Activated naive CD4-positive, alpha-beta T cell treated with Interleukin-2 at 50 U/mL for 16 hours (primary cell): ENCODE measurements around the gene CEP55.
"Not testable (repeated sequence)": the region's sequence is repeated elsewhere in the genome, so short reads cannot be mapped to it uniquely, and the experiment has no call there.

ENCODE experiments used
- DNase-seq: peaks from one replicate; pipeline ENCODE4 v3.0.0-alpha.2; 2020

Gene CEP55

DNA sequence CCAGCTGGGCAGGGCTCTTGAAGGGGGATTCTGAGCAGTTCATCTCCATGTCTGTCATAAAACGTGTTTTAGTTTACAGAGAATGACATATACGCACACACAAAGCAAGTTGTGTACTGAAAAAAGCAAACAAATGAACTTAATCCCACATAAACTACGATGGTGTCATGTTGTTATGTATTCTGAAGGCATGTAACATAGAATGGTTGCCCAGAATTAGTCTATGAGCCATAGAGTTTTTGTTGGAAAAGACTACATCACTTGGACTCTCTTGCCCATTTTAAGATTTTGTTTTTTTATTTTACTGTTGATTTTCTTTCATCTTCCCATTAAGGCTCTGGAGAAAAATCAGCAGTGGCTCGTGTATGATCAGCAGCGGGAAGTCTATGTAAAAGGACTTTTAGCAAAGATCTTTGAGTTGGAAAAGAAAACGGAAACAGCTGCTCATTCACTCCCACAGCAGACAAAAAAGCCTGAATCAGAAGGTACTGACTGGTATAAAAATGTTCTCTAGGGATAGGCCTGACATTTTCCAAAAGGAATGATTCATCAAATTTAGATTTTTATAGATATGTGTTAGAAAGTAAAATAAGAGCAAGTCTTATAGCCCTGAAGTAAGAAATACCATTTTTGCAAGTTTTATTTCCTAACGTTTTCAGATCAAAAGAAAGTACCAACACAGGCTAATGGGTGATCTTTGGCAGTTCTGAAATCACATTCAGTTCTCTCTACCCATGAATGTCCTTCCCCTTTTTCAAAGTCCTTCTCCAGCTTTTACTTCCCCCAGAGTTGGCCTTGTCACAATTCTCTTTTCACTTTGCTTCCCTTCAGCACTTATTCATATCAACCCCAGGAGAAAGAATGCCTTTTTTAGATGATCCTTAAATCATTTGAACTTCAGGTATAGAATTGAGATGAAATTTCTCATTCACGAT, 18.9 kb downstream of the CEP55 start:
- DNase-seq = no peak

DNA sequence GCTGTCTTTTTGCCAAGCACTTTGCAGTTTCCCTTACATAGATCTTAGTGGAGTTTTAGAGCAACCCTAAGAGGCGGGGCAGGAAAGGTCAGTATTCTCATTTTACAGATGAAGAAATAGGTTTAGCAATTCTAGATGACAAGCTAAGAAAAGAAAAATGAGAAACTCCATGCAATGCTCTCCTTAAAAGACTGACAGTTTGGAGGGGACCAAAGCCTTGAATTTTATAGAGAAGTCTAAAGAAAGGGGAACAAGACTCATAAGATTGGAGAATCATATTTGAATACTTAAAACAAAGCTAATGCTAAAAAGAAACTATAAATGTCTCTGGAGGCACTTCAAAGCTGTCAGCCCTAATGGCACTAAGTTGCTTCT, 19.6 kb downstream of the CEP55 start:
- DNase-seq = no peak

DNA sequence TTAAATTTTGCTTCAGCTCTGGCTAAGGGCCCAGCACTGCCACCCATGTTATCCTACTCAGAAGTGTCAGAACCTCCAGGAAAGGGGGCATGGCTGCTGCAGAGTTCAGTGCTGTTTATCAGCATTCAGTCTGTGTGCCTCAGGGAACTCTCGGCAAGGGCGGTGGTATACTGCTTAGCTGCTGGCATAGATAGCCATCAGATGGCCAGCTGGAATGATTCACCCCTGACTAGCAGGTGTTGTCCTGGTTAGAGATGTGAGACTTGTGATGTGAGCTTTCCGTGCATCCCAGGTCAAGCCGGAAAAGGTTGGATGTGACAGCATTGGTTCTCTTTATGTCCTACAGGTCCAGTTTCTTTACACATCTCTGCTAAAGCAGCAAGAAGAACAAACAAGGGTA, 22.1 kb downstream of the CEP55 start:
- no peak for DNase-seq

DNA sequence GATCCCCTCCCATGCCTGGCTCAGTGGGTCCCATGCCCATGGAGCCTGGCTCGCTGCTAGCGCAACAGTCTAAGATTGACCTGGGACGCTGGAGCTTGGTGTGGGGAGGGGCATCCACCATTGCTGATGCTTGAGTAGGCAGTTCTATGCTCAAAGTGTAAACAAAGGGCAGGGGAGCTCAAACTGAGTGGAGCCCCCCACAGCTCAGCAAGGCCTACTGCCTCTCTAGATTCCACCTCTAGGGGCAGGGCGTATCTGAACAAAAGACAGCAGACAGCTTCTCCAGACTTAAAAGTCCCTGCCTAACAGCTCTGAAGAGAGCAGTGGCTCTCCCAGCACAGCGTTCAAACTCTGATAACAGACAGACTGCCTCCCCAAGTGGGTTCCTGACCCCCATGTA, 38.9 kb downstream of the CEP55 start:
- no peak for DNase-seq

DNA sequence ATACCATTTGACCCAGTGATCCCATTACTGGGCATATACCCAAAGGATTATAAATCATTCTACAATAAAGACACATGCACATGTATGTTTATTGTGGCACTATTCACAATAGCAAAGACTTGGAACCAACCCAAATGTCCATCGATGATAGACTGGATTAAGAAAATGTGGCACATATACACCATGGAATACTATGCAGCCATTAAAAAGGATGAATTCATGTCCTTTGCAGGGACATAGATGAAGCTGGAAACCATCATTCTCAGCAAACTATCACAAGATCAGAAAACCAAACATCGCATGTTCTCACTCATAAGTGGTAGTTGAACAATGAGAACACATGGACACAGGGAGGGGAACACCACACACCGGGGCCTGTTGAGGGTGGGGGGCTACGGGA, 44.5 kb downstream of the CEP55 start:
- not testable (repeated sequence) for DNase-seq

DNA sequence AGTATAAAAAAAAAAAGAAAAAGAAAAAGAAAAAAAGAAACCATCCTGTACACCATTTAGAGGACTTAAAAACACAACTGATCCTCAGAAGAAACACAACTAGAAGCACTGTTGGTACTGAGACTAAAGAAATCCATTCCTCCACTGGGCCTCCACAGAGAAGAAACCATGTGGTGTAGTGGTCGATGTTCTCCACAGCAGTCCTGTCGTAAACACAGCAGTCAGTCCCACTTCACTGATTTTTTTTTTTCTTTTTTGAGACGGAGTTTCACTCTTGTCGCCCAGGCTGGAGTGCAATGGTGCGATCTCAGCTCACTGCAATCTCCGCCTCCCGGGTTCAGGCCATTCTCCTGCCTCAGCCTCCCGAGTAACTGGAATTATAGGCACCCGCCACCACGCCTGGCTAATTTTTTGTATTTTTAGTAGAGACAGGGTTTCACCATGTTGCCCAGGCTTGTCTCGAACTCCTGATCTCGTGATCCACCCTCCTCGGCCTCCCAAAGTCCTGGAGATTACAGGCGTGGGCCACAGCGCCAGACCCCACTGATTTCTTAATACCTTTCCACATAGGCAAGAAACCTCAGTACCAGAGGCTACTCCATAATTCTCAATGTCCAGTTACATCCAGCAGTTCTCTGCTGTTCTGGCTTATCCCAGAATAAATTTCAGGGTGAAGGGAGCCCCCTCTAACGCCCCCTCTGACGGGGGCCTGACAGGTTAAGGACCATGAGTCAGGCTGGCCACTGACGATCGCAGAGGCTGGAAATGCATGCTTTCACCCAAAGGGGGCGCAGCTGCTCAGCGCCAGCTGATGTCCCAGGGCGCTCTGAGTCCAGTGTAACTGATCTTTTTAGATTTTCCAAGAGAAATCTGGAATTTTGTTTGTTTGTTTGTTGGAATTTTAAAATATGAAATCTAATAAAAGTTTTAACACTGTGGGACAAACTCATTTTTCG, 45.3 kb downstream of the CEP55 start:
- peak; percentile 21 for DNase-seq

DNA sequence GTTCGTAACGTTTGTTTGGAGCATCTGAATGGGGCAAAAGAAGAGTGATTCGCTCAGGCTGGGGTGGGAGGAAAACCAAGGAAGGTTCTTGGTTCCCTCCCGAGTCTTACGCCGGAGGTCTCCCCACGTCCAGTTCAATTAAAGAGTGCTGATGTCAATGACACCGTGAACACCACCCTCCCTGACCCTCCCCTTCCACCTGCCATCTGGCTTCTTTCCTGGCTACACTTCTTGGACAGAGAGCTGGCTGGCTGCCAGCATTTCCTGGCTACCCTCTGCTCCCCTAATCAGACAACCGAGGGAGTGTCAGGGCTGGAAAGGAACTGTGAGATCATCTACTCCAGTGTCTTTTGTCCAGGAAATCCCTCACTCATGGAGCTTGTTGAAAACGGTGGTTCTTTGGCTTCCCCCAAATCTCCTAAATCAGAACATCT, 46.0 kb downstream of the CEP55 start:
- no peak for DNase-seq

DNA sequence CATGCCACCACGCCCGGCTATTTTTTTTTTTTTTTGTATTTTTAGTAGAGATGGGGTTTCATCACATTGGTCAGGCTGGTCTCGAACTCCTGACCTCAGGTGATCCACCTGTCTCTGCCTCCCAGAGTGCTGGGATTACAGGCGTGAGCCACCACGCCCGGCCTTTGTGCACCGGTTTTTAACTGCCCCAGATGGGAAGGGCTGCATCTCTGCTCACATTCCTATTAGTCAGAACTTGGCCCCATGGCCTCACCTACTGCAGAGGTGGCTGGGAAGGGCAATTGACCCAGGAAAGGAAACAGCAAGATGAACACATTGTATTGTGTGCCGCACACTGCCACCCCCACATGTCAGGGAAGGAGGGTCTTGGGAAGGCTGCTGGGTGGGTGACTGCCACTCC, 50.6 kb downstream of the CEP55 start:
- DNase-seq = not testable (repeated sequence)

DNA sequence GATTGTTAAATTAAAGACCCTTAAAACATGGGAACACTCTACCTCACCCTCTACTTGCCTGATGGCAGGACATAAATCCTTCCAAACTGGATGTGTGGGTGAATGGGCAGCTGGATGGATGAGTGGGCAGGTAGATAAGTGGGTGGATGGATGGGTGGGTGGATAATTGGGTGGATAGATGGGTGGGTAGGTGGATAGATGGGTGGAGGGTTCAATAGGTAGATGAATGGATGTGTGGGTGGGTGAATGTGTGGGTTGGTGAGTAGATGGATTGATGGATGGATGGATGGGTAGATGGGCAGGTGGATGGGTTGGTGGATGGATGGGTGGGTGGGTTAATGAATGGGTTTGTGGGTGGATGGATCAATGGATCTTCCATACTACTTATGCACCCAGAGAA, 51.1 kb downstream of the CEP55 start:
- no peak for DNase-seq

DNA sequence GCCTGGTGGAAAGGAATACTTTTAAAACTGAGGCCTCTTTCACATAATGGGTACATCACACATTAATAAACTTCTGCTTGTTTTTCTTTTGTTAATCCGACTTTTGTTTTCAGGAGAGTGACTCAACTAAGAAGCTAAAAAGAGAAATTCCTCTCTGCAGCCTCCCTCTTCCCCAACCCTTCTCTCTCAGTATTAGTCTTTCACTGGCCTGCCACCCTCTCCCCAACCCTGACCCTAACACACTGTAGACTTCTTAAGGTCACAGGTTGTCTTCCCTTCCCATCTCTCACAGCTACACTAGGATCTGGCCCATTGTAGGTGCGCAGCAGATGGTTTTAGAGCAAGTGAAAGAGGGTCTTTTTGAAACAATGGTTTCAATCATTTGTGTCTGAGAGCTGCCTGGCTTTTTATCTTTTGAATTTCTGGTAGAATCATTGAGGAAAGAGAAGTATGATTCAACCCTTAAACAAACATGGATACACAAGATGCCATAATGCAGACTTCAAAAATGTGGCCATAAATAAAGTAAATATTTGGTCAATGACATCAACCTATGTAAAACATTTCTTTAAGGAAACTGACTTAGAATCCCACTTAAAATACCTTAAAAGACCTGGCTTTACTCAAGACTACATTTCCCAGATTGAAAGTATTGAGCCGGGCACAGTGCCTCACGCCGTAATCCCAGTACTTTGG, 52.1 kb downstream of the CEP55 start:
- no peak for DNase-seq

DNA sequence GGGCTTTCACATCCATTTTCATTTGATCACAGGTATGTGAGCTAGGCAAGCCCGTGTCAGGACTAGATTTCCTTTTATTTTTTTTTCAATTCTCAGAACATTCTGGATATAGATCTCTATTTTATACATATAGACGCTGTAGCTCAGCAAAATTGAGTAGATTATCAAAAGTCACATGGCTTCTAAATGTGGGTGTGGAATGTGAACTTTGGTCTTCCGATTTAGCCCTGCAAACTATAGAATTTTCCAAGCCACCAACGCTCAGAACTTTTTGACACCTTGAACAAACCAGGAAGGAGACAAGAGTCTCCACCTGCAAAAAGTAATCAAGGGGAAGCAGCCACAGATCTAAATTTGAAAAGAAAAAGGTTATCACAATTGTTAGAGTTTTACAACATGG, 54.2 kb downstream of the CEP55 start:
- DNase-seq = no peak

DNA sequence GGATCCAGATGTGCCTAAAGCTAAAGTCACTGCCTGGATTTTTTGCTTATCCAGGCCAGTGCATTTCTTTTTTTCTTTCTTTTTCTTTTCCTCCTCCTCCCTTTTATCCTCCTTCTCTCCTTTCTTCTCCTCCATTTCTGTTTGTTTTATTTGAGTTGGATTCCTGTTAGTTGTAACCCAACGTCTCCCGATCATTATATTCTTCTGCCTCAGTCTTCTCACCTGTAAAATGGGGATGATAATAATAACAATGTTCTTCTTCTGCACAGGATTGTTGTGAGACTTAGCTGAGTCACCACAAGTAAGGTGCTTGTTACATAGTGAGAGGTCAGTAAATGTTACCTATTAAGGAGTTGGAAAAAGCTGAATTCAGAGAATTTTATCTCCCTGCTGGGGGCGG, 56.4 kb downstream of the CEP55 start:
- no peak for DNase-seq

DNA sequence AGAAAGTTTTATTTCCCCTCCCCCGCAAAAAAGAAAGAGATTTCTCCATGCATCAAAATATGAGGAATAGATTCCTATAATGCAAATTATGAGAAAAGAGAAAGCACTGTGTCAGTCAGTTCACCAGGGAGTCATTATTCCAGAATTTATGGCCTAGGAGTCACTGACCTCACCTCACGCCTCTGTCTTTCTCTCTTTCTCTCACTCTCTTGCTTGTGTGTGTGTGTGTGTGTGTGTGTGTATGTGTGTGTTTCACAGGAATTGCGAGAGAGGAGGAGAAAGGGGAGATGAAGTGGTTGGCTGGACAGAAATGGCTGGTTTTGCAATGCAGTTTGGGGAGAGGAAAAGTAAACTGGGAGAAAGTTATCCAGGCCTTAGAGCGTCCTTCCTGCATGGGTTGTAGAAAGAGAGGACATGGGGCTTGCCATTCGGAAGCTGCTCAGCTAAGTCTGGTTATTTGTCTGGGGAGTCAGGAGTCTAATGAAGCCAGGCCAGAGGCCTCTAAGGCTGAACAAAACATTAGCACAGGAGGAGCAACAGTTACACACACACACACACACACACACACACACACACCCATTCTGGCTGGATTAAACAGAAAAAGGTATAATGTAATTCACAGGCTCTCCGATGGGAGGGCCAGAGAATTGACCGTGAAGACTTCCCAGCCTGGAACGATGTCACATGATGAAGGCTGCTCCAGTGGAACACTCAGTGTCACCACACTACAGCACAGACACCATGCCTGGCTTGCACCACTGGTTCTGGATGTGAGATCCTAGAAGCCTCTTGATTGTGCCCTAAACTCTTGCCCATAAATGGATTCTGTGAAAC, 57.3 kb downstream of the CEP55 start:
- DNase-seq = no peak

DNA sequence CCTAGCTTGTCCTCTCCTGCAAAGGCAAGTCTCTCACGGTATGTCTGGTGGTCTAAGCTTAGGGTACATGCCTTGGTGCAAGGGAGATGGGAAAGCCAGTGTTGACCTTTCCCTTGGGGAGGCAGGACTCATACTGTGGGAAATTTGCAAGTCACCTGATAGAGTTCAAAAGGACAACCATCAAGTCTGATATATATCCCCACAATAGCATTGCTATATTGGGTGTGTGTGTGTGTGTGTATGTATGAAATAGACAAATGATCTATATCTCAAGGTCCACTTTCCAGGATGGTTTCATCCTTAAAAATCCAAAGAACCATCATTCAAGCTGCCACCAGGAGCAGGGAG, 57.9 kb downstream of the CEP55 start:
- no peak for DNase-seq

DNA sequence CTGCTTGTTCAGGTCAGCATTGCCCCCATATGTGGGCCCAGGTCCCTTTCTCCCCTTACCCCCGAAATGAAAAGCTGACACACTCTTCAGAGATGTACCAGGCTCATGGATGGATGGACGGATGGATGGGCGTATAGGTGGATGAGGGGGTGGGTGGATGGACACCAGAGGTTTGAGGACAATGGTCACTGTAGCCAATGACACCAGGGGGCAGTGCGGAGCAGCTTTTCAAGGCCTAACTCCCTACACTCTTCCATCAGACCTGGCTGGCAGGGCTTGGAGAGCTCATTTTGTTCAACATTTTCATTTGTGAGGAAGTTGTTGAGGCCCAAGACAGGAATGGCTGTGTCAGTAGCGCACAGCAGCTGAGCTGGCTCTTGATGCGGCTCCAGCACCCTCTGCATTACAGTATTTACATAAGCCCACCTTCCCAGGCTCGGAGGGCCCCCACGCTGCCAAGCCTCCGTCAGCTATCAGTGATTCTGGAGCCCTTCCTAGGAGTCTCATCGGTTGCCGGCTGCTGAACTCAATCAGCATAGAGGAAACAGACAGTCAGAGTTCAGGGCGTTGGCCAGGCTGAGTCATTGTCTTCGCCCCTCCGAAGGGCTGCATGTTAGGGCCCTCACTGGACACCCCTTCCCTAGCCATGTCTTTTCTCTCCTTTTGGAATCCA, 58.5 kb downstream of the CEP55 start:
- peak; percentile 31 for DNase-seq

DNA sequence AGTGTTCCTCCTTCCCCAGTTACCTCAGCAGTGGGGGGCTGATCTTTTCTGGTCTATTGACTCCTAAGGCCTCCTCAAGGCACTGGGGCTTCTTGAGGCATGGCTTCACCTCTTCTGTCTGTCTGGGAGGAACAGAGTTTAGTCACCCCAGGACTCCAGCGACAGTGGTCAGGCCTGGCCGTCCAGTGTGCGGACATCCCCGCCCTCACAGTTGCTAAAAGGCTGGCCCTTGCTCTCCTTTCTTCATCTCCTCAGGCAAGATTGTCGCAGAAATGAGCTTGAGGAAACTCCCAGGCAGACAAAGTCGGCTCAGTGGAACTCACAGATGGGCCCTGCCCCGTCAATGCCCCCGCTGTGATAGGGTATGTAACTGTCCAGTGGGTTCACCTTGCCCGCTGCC, 63.1 kb downstream of the CEP55 start:
- no peak for DNase-seq

DNA sequence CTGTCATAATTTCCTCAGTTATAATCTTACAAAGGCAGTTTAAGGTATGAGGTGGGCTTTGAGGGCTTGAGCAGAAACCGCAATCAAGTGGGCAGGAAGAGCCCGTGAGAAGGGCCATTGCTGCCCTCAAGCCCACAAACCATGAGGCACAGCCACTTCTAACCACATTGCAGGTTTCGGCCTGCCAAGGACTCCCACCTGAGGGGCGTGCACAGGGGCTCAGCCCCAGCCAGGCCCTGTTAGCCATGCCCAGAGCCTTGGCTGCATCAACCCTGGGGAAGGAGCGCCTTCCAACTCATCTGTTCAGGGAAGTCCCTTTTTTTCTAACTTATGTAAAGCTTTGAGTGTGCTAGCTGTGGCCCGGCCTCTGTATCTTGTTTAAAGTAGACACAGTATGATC, 64.1 kb downstream of the CEP55 start:
- DNase-seq = no peak

DNA sequence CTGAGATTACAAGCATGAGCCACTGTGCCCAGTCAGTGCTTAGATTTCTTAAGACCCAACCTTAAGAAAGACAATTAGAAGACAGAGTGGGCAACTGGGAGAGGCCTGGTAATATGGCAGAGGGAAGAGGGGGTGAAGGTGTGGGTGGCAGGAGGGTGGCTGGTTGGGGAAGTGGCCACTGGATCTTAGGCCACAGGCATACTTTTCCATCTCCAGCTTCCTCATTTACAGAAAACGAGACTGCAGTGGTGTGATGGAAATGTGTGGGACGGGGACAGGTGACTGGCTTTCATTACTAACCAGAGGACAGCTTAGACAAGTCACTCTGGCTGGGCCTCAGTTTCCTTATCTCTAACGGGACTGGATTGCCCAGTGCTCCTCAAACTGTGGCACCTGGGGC, 69.0 kb downstream of the CEP55 start:
- no peak for DNase-seq

DNA sequence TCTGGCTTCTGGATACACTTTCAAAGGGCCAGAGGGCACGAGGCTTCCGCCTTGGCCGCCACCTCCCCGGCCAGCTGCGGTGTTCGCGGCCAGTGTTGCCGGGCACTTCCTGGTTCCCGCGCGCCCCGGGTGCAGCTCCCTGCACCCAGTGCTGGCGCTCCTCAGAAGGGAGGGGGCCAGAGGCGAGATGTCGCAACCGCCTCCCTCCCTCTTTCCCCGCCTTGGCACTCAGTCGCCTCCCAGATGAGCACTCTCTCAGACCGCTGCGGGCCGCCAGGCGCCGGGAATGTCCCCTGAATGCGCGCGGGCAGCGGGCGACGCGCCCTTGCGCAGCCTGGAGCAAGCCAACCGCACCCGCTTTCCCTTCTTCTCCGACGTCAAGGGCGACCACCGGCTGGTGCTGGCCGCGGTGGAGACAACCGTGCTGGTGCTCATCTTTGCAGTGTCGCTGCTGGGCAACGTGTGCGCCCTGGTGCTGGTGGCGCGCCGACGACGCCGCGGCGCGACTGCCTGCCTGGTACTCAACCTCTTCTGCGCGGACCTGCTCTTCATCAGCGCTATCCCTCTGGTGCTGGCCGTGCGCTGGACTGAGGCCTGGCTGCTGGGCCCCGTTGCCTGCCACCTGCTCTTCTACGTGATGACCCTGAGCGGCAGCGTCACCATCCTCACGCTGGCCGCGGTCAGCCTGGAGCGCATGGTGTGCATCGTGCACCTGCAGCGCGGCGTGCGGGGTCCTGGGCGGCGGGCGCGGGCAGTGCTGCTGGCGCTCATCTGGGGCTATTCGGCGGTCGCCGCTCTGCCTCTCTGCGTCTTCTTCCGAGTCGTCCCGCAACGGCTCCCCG, 70.2 kb downstream of the CEP55 start, which contains the start of gene FFAR4:
Gene FFAR4 (plus strand): TSS at position 231 of the 842 bp plus-strand sequence. CDS start 56 bp downstream, at position 287.
- DNase-seq = no peak

DNA sequence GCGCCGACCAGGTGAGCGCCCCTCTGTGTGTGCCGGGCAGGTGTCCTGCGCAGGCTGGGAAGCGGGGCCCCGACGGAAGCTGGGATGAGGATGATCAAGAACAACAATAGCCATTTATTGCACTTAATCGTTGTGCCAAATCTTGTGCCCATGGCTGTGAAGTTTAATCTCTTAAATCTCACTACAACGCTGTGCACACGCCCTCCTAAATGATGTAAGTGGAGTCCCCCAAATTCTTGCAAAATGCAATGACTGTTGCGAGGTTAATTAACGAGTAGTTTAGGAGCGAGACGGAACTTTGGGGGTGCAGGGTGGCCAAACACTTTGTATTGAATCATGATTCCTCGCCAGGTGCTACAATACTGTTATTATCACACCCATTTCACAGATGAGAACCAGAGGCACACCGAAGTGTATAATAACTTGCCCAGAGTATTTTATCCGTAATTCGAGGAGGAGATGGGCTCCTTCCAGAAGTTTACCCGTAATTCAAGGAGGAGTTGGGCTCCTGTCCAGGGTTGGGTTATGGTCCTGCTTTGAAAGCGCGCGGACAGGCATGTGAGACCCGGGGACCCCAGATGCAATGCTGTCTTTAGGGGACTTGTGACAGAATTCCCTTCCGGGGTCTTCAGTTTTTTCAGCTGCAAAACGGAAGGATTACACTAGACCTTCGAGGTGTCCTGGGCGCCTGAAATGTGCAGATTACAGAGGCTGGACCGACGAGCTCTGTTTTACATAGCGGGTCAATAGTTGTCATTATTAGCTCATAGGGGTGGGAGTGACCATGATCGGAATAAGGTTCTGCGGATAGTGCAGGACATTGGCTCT, 71.1 kb downstream of the CEP55 start:
- no peak for DNase-seq
